ENCODE data around the gene CA11. TPM values are rescaled to one million over a fixed set of nuclear protein-coding genes. Genes with fewer than 3 reads are reported as not detected.

The CA11 gene
- total RNA-seq, 1 experiment from 2014 or later = 2.1 TPM

GRCh38 chr19:48624067-48624594 lies 21.9 kb downstream of the CA11 start:
- Mint-ChIP-seq H3K4me3 (ENCODE audit: low read depth, unreplicated experiment) (no peak overlapping the region), H3K36me3 (ENCODE audit: insufficient read depth, unreplicated experiment) (peaks cover 27% of the 10 kb centered on the region), H3K27ac (ENCODE audit: unreplicated experiment) (no peak overlapping the region), H3K4me1 (ENCODE audit: low read depth, unreplicated experiment) (peaks cover 48% of the 10 kb centered on the region), H3K9me3 (ENCODE audit: low read depth, unreplicated experiment) (no peaks in the 10 kb centered on the region), H3K27me3 (ENCODE audit: unreplicated experiment) (no peaks in the 10 kb centered on the region)
- TF ChIP-seq CTCF (IDR thresholded peaks at IDR 0.05; ENCODE audit: unreplicated experiment) = no peak
- intact Hi-C loops (cut with micrococcal nuclease; ENCODE audit: unreplicated experiment) = no loop called here
- BruUV-seq (replicated peaks) = no TSS peak
- CTCF ChIA-PET = no interaction called here
- DNase-seq = no peak

- Mint-ChIP-seq H3K36me3 (ENCODE audit: insufficient read depth, unreplicated experiment) (peaks cover 27% of the 10 kb centered on the region), H3K9me3 (ENCODE audit: low read depth, unreplicated experiment) (no peaks in the 10 kb centered on the region), H3K27me3 (ENCODE audit: unreplicated experiment) (no peaks in the 10 kb centered on the region), H3K4me3 (ENCODE audit: low read depth, unreplicated experiment) (no peak overlapping the region), H3K27ac (ENCODE audit: unreplicated experiment) (no peak overlapping the region), H3K4me1 (ENCODE audit: low read depth, unreplicated experiment) (peaks cover 44% of the 10 kb centered on the region)
- CTCF ChIA-PET = interaction anchor here (0.7 kb wide), 2 partner anchors 52 to 91 kb away, joined by 3 to 4 read pairs; no protein-coding TSS in a partner anchor
- BruUV-seq (replicated peaks) = no TSS peak
- no peak for DNase-seq
- intact Hi-C loops (cut with micrococcal nuclease; ENCODE audit: unreplicated experiment) = no loop called here
- no peak for TF ChIP-seq CTCF (IDR thresholded peaks at IDR 0.05; ENCODE audit: unreplicated experiment)
Observed at GRCh38 chr19:48623556-48624066, 22.4 kb downstream of the CA11 start.

- intact Hi-C loops (cut with micrococcal nuclease; ENCODE audit: unreplicated experiment) = no loop called here
- H3K4me1 Mint-ChIP-seq (ENCODE audit: low read depth, unreplicated experiment) = peaks cover 47% of the 10 kb centered on the region
- CTCF ChIA-PET = interaction anchor here (0.6 to 1.4 kb wide), 2 partner anchors 11 to 36 kb away, joined by 3 to 5 read pairs; no protein-coding TSS in a partner anchor
- TSS peak; percentile 67 for BruUV-seq (replicated peaks)
- no peaks in the 10 kb centered on the region for H3K9me3 Mint-ChIP-seq (ENCODE audit: low read depth, unreplicated experiment)
- peak overlapping the region; percentile 100 for H3K27ac Mint-ChIP-seq (ENCODE audit: unreplicated experiment)
- no peak for DNase-seq
- peak overlapping the region; percentile 94 for H3K4me3 Mint-ChIP-seq (ENCODE audit: low read depth, unreplicated experiment)
- peaks cover 58% of the 10 kb centered on the region for H3K36me3 Mint-ChIP-seq (ENCODE audit: insufficient read depth, unreplicated experiment)
- TF ChIP-seq CTCF (IDR thresholded peaks at IDR 0.05; ENCODE audit: unreplicated experiment) = no peak
- no peaks in the 10 kb centered on the region for H3K27me3 Mint-ChIP-seq (ENCODE audit: unreplicated experiment)
Observed at GRCh38 chr19:48619692-48620585, 26.0 kb downstream of the CA11 start.

- intact Hi-C loops (cut with micrococcal nuclease; ENCODE audit: unreplicated experiment) = no loop called here
- TF ChIP-seq CTCF (IDR thresholded peaks at IDR 0.05; ENCODE audit: unreplicated experiment) = no peak
- Mint-ChIP-seq H3K27me3 (ENCODE audit: unreplicated experiment) (no peaks in the 10 kb centered on the region), H3K9me3 (ENCODE audit: low read depth, unreplicated experiment) (no peaks in the 10 kb centered on the region), H3K4me1 (ENCODE audit: low read depth, unreplicated experiment) (peaks cover 52% of the 10 kb centered on the region), H3K4me3 (ENCODE audit: low read depth, unreplicated experiment) (peak within 1 kb of the TSS; percentile 94), H3K36me3 (ENCODE audit: insufficient read depth, unreplicated experiment) (peaks cover 64% of the 10 kb centered on the region), H3K27ac (ENCODE audit: unreplicated experiment) (peak within 1 kb of the TSS; percentile 100)
- no TSS peak for BruUV-seq (replicated peaks)
- CTCF ChIA-PET = interaction anchor here (0.5 to 1.4 kb wide), 3 partner anchors 10 to 91 kb away, joined by 3 to 5 read pairs (median 5); partner anchors contain the start of gene DBP
- DNase-seq = peak; percentile 98
Observed at GRCh38 chr19:48618916-48619691, 26.9 kb downstream of the CA11 start, which contains the start of the genes RPL18 and SPHK2. RPL18 (minus strand) TSS chr19:48619178; CDS start chr19:48619143, 35 bp downstream. SPHK2 (plus strand) TSS chr19:48619506; CDS start chr19:48620515, 1,009 bp downstream.

Measured in Calu3 (cell line).